ENCODE results near the gene PPP2R5C.

The PPP2R5C gene

GRCh38 chr14:101815994-101816393 lies 54.5 kb downstream of the PPP2R5C start:
- DNase-seq, result no peak

- no peak for DNase-seq
These were observed 56.0 kb downstream of the PPP2R5C start for GRCh38 chr14:101817501-101818001.

GRCh38 chr14:101819251-101819990 lies 57.9 kb downstream of the PPP2R5C start:
- no peak for DNase-seq

GRCh38 chr14:101820283-101820798 lies 58.8 kb downstream of the PPP2R5C start:
- no peak for DNase-seq

GRCh38 chr14:101821528-101821927 lies 60.0 kb downstream of the PPP2R5C start:
- no peak for DNase-seq

GRCh38 chr14:101823066-101823465 lies 61.6 kb downstream of the PPP2R5C start:
- no peak for DNase-seq

- DNase-seq, result no peak
These were observed 62.1 kb downstream of the PPP2R5C start for GRCh38 chr14:101823511-101824120.

GRCh38 chr14:101824339-101824727 lies 62.8 kb downstream of the PPP2R5C start:
- DNase-seq, result peak; percentile 13

- DNase-seq, result no peak
These were observed 64.3 kb downstream of the PPP2R5C start for GRCh38 chr14:101825797-101826196.

- no peak for DNase-seq
These were observed 64.8 kb downstream of the PPP2R5C start for GRCh38 chr14:101826351-101826750.

GRCh38 chr14:101827286-101827685 lies 65.8 kb downstream of the PPP2R5C start:
- DNase-seq, result no peak

GRCh38 chr14:101828046-101828445 lies 66.5 kb downstream of the PPP2R5C start:
- DNase-seq, result no peak

- no peak for DNase-seq
These were observed 68.8 kb downstream of the PPP2R5C start for GRCh38 chr14:101830271-101830670.

- DNase-seq, result no peak
These were observed 71.5 kb downstream of the PPP2R5C start for GRCh38 chr14:101833045-101833444.

GRCh38 chr14:101834397-101834796 lies 72.9 kb downstream of the PPP2R5C start:
- DNase-seq, result no peak

GRCh38 chr14:101834800-101835547 lies 73.5 kb downstream of the PPP2R5C start:
- DNase-seq, result no peak

- DNase-seq, result no peak
These were observed 74.1 kb downstream of the PPP2R5C start for GRCh38 chr14:101835566-101835965.

- DNase-seq, result no peak
These were observed 74.6 kb downstream of the PPP2R5C start for GRCh38 chr14:101836135-101836534.

- DNase-seq, result no peak
These were observed 77.0 kb downstream of the PPP2R5C start for GRCh38 chr14:101838476-101838875.

- no peak for DNase-seq
These were observed 77.7 kb downstream of the PPP2R5C start for GRCh38 chr14:101839236-101839635.

GRCh38 chr14:101839661-101840060 lies 78.2 kb downstream of the PPP2R5C start:
- DNase-seq, result no peak

GRCh38 chr14:101840649-101841369 lies 79.3 kb downstream of the PPP2R5C start:
- DNase-seq, result no peak

GRCh38 chr14:101843038-101843437 lies 81.5 kb downstream of the PPP2R5C start:
- DNase-seq, result no peak
